PC-3 (cell line): ENCODE results near the gene GIMAP4. TPM values are rescaled to one million over a fixed set of nuclear protein-coding genes. Genes with fewer than 3 reads are reported as not detected.
"Not testable (repeated sequence)": the region's sequence is repeated elsewhere in the genome, so short reads cannot be mapped to it uniquely, and the experiment has no call there.

Experiments
- ATAC-seq: fragments of 200-7000 bp; cut with Tn5 transposase; 2 replicates; pipeline ENCODE4 v1.9.1; 2020; ENCODE audit warnings: mild to moderate bottlenecking, moderate library complexity
- BruUV-seq: library from RNA; stranded (reverse); fragments of 400-500 nt; replicated peaks from 2 replicates; lab custom pipeline; 2021; lab: Mats Ljungman, UMichigan
- CTCF ChIA-PET: fragments of 300-600 bp; sonication (Branson Sonifier 250); formaldehyde crosslinking; loops from one replicate; lab custom pipeline; 2022; ENCODE audit warnings: antibody characterized with exemption; lab: Charles Lee
- POLR2A ChIA-PET: fragments of 300-600 bp; sonication (Branson Sonifier 250); formaldehyde crosslinking; loops from one replicate; lab custom pipeline; 2022; ENCODE audit warnings: antibody characterized with exemption; ENCODE audit not compliant: unreplicated experiment; lab: Charles Lee
- DNase-seq: peaks from one replicate; pipeline ENCODE4 v3.0.0-alpha.2; 2015
- H2AFZ ChIP-seq: fragments of 300-600 bp; sonication (generic); 2 replicates; pipeline ENCODE4 v1.6.0; 2016; ENCODE audit warnings: antibody characterized with exemption, low read length
- H3F3A ChIP-seq: fragments of 300-600 bp; sonication (generic); one replicate; pipeline ENCODE4 v1.6.0; 2017; ENCODE audit warnings: antibody characterized with exemption, low read length, control low read depth, mild to moderate bottlenecking; ENCODE audit not compliant: unreplicated experiment
- H3K27ac ChIP-seq: fragments of 300-600 bp; sonication (generic); 2 replicates; pipeline ENCODE4 v1.5.1; 2016; ENCODE audit warnings: mild to moderate bottlenecking, low read length
- H3K27me3 ChIP-seq: fragments of 300-600 bp; sonication (generic); 2 replicates; pipeline ENCODE4 v1.6.1; 2016; ENCODE audit warnings: low read length, mixed read lengths
- H3K36me3 ChIP-seq: fragments of 300-600 bp; sonication (generic); 2 replicates; pipeline ENCODE4 v1.6.1; 2016; ENCODE audit warnings: low read depth, mixed run types, low read length, mixed read lengths
- H3K4me1 ChIP-seq: fragments of 300-600 bp; sonication (generic); 2 replicates; pipeline ENCODE4 v1.5.1; 2016; ENCODE audit warnings: low read length; ENCODE audit not compliant: insufficient read depth
- H3K4me2 ChIP-seq: fragments of 300-600 bp; sonication (generic); 2 replicates; pipeline ENCODE4 v1.6.0; 2016; ENCODE audit warnings: low read length
- H3K4me3 ChIP-seq: fragments of 300-600 bp; sonication (generic); 2 replicates; pipeline ENCODE4 v1.5.1; 2016; ENCODE audit warnings: mild to moderate bottlenecking, low read length, mixed read lengths
- H3K79me2 ChIP-seq: fragments of 300-600 bp; sonication (generic); 2 replicates; pipeline ENCODE4 v1.6.1; 2017; ENCODE audit warnings: low read length, mixed read lengths
- H3K9ac ChIP-seq: fragments of 300-600 bp; sonication (generic); 2 replicates; pipeline ENCODE4 v1.6.0; 2016; ENCODE audit warnings: mild to moderate bottlenecking, low read length
- H3K9me2 ChIP-seq: fragments of 300-600 bp; sonication (generic); replicated peaks from 2 replicates; pipeline ENCODE4 v1.6.1; 2016; ENCODE audit warnings: mixed run types, low read length, mixed read lengths
- H3K9me3 ChIP-seq: fragments of 300-600 bp; sonication (generic); 2 replicates; pipeline ENCODE4 v1.6.1; 2016; ENCODE audit warnings: low read length, mixed read lengths
- H4K20me1 ChIP-seq: fragments of 300-600 bp; sonication (generic); 2 replicates; pipeline ENCODE4 v1.6.1; 2016; ENCODE audit warnings: low read length, mixed read lengths
- CTCF ChIP-seq: fragments of 300-600 bp; sonication (generic); conservative IDR thresholded peaks from 2 replicates; pipeline ENCODE4 v1.5.1; 2017; ENCODE audit warnings: antibody characterized with exemption, low read depth, mild to moderate bottlenecking, low read length
- EZH2 ChIP-seq: fragments of 300-600 bp; sonication (generic); IDR thresholded peaks from one replicate; pipeline ENCODE4 v1.6.1; 2017; ENCODE audit warnings: antibody characterized with exemption, mild to moderate bottlenecking, low read length; ENCODE audit not compliant: unreplicated experiment
- EZH2phosphoT487 ChIP-seq: fragments of 300-600 bp; sonication (generic); IDR thresholded peaks from 2 replicates; pipeline ENCODE4 v1.6.1; 2018; ENCODE audit warnings: mild to moderate bottlenecking, antibody characterized with exemption, low read length, borderline replicate concordance
- intact Hi-C: fragments of 100-400 bp; cut with micrococcal nuclease; formaldehyde crosslinking; loops from 2 replicates; pipeline ENCODE4 v1.9.0; 2023
- total RNA-seq: library from RNA; depleted of rRNA; stranded (reverse); fragments of >200 nt; gene quantifications from 2 replicates; pipeline ENCODE4 v1.2.3, GENCODE V29; 2014

Gene GIMAP4
- total RNA-seq, 1 experiment from 2014 or later: not detected

- Histone ChIP-seq H3K4me3 (no peak overlapping the region), H4K20me1 (no peaks in the 10 kb centered on the region), H3K36me3 (no peaks in the 10 kb centered on the region), H3K27me3 (peaks cover 15% of the 10 kb centered on the region), H3K4me1 (no peaks in the 10 kb centered on the region), H3F3A (no peaks in the 10 kb centered on the region), H3K79me2 (no peaks in the 10 kb centered on the region), H2AFZ (no peak overlapping the region), H3K9me2 (no peaks in the 10 kb centered on the region), H3K4me2 (no peak overlapping the region), H3K9ac (no peak overlapping the region), H3K27ac (no peak overlapping the region), H3K9me3 (no peaks in the 10 kb centered on the region)
- POLR2A ChIA-PET: no interaction called here
- DNase-seq (no peak), ATAC-seq (no peak)
- BruUV-seq: no TSS peak
- CTCF ChIA-PET: no interaction called here
- intact Hi-C loops: no loop called here
- TF ChIP-seq CTCF (no peak), EZH2phosphoT487 (no peak), EZH2 (no peak)
Observed at GRCh38 chr7:150595361-150595760, 28.2 kb downstream of the GIMAP4 start.

GRCh38 chr7:150603600-150603999, 36.4 kb downstream of the GIMAP4 start:
- BruUV-seq, CTCF ChIA-PET: not testable (repeated sequence)

GRCh38 chr7:150610233-150610632, 43.0 kb downstream of the GIMAP4 start:
- intact Hi-C loops: no loop called here
- ChIA-PET CTCF (no interaction called here), POLR2A (no interaction called here)
- no peak overlapping the region for H3K27ac ChIP-seq
- no peaks in the 10 kb centered on the region for H3K27me3 ChIP-seq
- no peaks in the 10 kb centered on the region for H3K79me2 ChIP-seq
- no peak overlapping the region for H3K9ac ChIP-seq
- H3K9me3 ChIP-seq: no peaks in the 10 kb centered on the region
- H3K4me2 ChIP-seq: no peak overlapping the region
- TF ChIP-seq EZH2phosphoT487 (no peak), EZH2 (no peak), CTCF (no peak)
- DNase-seq (no peak), ATAC-seq (no peak)
- H2AFZ ChIP-seq: no peak overlapping the region
- no peaks in the 10 kb centered on the region for H3K9me2 ChIP-seq
- no TSS peak for BruUV-seq
- no peaks in the 10 kb centered on the region for H3K36me3 ChIP-seq
- H3K4me3 ChIP-seq: no peak overlapping the region
- no peaks in the 10 kb centered on the region for H3F3A ChIP-seq
- no peaks in the 10 kb centered on the region for H3K4me1 ChIP-seq
- no peaks in the 10 kb centered on the region for H4K20me1 ChIP-seq

More at GRCh38 chr7:150603600-150603999, 36.4 kb downstream of the GIMAP4 start:
- POLR2A ChIA-PET, ATAC-seq, H3K79me2 ChIP-seq, DNase-seq, H3K9ac ChIP-seq, H3K36me3 ChIP-seq, H3K4me1 ChIP-seq, H3K4me2 ChIP-seq, H3K4me3 ChIP-seq, H3K9me3 ChIP-seq, H3K27me3 ChIP-seq, H3K27ac ChIP-seq, H4K20me1 ChIP-seq, H2AFZ ChIP-seq, intact Hi-C loops, H3K9me2 ChIP-seq, H3F3A ChIP-seq: not testable (repeated sequence)
